SK-N-MC (cell line): ENCODE data around the gene PGAM5.

Source experiments
- DNase-seq: peaks from one replicate; pipeline ENCODE4 v3.0.0-alpha.2; 2011; ENCODE audit warnings: low read depth, low spot score
- H3K27ac ChIP-seq: fragments of 200-600 bp; sonication (generic); 2 replicates; pipeline ENCODE4 v1.5.1; 2016; ENCODE audit warnings: mixed run types
- H3K36me3 ChIP-seq: fragments of 200-600 bp; sonication (generic); 2 replicates; pipeline ENCODE4 v1.6.1; 2017; ENCODE audit warnings: antibody characterized with exemption, low read length, mixed read lengths; ENCODE audit not compliant: insufficient read depth
- H3K4me3 ChIP-seq: fragments of 200-600 bp; sonication (generic); 2 replicates; pipeline ENCODE4 v1.5.1; 2016
- H3K9ac ChIP-seq: fragments of 200-600 bp; sonication (generic); 2 replicates; pipeline ENCODE4 v1.8.0; 2017; ENCODE audit warnings: mixed run types, mixed read lengths; ENCODE audit not compliant: insufficient read length
- H3K9me3 ChIP-seq: fragments of 200-600 bp; sonication (generic); 2 replicates; pipeline ENCODE4 v1.6.1; 2017; ENCODE audit warnings: low read depth, mild to moderate bottlenecking, antibody characterized with exemption, low read length, moderate library complexity, mixed read lengths
- EZH2 ChIP-seq: fragments of 200-600 bp; sonication (generic); IDR thresholded peaks from one replicate; pipeline ENCODE4 v1.6.1; 2017; ENCODE audit warnings: antibody characterized with exemption
- FOXP2 ChIP-seq: optimal IDR thresholded peaks from 2 replicates; pipeline ENCODE3; 2011; ENCODE audit warnings: mild to moderate bottlenecking, moderate library complexity; ENCODE audit not compliant: insufficient read depth; ENCODE audit errors: extremely low read length, control extremely low read depth
- POLR2AphosphoS5 ChIP-seq: IDR thresholded peaks from 2 replicates; pipeline ENCODE4 v1.6.1; 2012; ENCODE audit warnings: mild to moderate bottlenecking, low read depth, low read length, borderline replicate concordance

Gene PGAM5

GRCh38 chr12:132668191-132669088, 42.2 kb upstream of the PGAM5 start:
- Histone ChIP-seq H3K36me3 (peaks cover 93% of the 10 kb centered on the region), H3K9ac (no peak overlapping the region), H3K4me3 (no peak overlapping the region), H3K9me3 (no peaks in the 10 kb centered on the region), H3K27ac (no peak overlapping the region)
- no peak for DNase-seq
- TF ChIP-seq POLR2AphosphoS5 (no peak), FOXP2 (no peak), EZH2 (no peak)

GRCh38 chr12:132669166-132669879, 41.3 kb upstream of the PGAM5 start:
- no peak for DNase-seq
- Histone ChIP-seq H3K36me3 (peaks cover 91% of the 10 kb centered on the region), H3K9ac (no peak overlapping the region), H3K4me3 (no peak overlapping the region), H3K27ac (no peak overlapping the region), H3K9me3 (no peaks in the 10 kb centered on the region)
- TF ChIP-seq FOXP2 = no peak
- TF ChIP-seq POLR2AphosphoS5 = no peak
- TF ChIP-seq EZH2 = no peak

- Histone ChIP-seq H3K36me3 (peaks cover 91% of the 10 kb centered on the region), H3K9ac (no peak overlapping the region), H3K9me3 (no peaks in the 10 kb centered on the region), H3K27ac (no peak overlapping the region), H3K4me3 (no peak overlapping the region)
- no peak for DNase-seq
- no peak for TF ChIP-seq POLR2AphosphoS5
- TF ChIP-seq EZH2 = no peak
- TF ChIP-seq FOXP2 = no peak
These were observed 38.5 kb upstream of the PGAM5 start for GRCh38 chr12:132672116-132672515.

- TF ChIP-seq EZH2 (no peak), POLR2AphosphoS5 (no peak), FOXP2 (no peak)
- H3K4me3 ChIP-seq = no peak overlapping the region
- no peak overlapping the region for H3K9ac ChIP-seq
- H3K27ac ChIP-seq = no peak overlapping the region
- no peaks in the 10 kb centered on the region for H3K9me3 ChIP-seq
- no peak for DNase-seq
- H3K36me3 ChIP-seq = peaks cover 92% of the 10 kb centered on the region
These were observed 38.0 kb upstream of the PGAM5 start for GRCh38 chr12:132672678-132673077.

- no peak for DNase-seq
- Histone ChIP-seq H3K27ac (no peak overlapping the region), H3K9me3 (no peaks in the 10 kb centered on the region), H3K4me3 (no peak overlapping the region), H3K36me3 (peaks cover 90% of the 10 kb centered on the region), H3K9ac (no peak overlapping the region)
- TF ChIP-seq FOXP2 (no peak), POLR2AphosphoS5 (no peak), EZH2 (no peak)
These were observed 37.1 kb upstream of the PGAM5 start for GRCh38 chr12:132673288-132674179.

GRCh38 chr12:132674561-132674960, 36.1 kb upstream of the PGAM5 start:
- Histone ChIP-seq H3K9ac (no peak overlapping the region), H3K36me3 (peaks cover 90% of the 10 kb centered on the region), H3K4me3 (no peak overlapping the region), H3K27ac (no peak overlapping the region), H3K9me3 (no peaks in the 10 kb centered on the region)
- no peak for DNase-seq
- TF ChIP-seq FOXP2 = no peak
- TF ChIP-seq EZH2 = no peak
- TF ChIP-seq POLR2AphosphoS5 = no peak

DNA sequence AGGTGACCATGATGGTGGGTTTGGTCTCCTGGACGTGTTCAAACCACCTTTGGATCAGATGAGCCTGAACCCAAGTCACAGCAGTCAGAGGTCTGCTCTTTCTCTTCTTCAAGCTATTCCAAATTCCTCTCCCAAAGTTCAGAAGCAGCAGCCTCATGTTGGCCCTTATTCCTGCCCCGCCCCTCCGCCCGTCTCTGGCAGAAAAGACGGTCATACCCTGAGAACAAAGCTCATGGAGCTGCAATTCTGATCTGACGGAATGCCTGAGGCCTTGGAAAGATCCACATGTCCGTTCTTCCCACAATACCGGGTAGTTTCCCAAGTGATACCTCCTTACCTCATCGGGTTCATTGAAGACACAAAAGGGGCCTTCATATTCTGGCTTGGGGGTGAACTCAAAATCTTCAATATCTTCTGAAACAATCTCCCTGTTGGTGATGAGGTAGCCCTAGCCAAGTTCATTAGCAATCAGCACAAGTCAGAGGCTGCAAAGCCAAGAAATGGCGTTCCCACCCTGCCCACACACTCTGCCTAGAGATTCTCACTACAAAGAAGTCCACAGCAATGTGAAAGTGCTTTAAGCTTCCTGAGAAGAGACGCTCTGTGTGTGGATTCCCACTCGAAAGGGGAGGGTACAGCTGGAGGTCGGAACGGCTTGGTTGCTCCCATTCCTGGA, 34.7 kb upstream of the PGAM5 start:
- no peak overlapping the region for H3K27ac ChIP-seq

More for the DNA sequence above, 34.7 kb upstream of the PGAM5 start:
- no peak for DNase-seq
- TF ChIP-seq POLR2AphosphoS5 (no peak), EZH2 (no peak), FOXP2 (no peak)
- H3K9me3 ChIP-seq = no peaks in the 10 kb centered on the region
- no peak overlapping the region for H3K9ac ChIP-seq
- peaks cover 95% of the 10 kb centered on the region for H3K36me3 ChIP-seq
- no peak overlapping the region for H3K4me3 ChIP-seq
